HL-60 (cell line): ENCODE results near the gene SUFU.

Experiments
- DNase-seq, 2 experiments: peaks; one replicate each; pipeline ENCODE4 v3.0.0-alpha.2; 2010 to 2020; ENCODE audit warnings: low read depth in 1 of 2, low spot score in 1 of 2
- H3K27ac ChIP-seq: fragments of 250-450 bp; sonication (Bioruptor Pico); replicated peaks from 2 replicates; pipeline ENCODE4 v1.5.1; 2020; ENCODE audit warnings: mild to moderate bottlenecking, moderate library complexity
- H3K27me3 ChIP-seq: fragments of 250-450 bp; sonication (Bioruptor Pico); 2 replicates; pipeline ENCODE4 v1.5.1; 2021; ENCODE audit warnings: mild to moderate bottlenecking, moderate library complexity; ENCODE audit not compliant: insufficient read depth, poor library complexity, severe bottlenecking
- H3K4me3 ChIP-seq: replicated peaks from 2 replicates; pipeline ENCODE4 v1.5.1; 2011; ENCODE audit warnings: mild to moderate bottlenecking, control low read depth, low read length; ENCODE audit not compliant: insufficient read depth
- GABPA ChIP-seq: IDR thresholded peaks from 2 replicates; pipeline ENCODE4 v1.6.1; 2012; ENCODE audit warnings: low read depth
- POLR2AphosphoS5 ChIP-seq: IDR thresholded peaks from 2 replicates; pipeline ENCODE4 v1.6.1; 2012; ENCODE audit warnings: low read depth
- SPI1 ChIP-seq: IDR thresholded peaks from 2 replicates; pipeline ENCODE4 v1.6.1; 2012; ENCODE audit warnings: low read depth, mild to moderate bottlenecking, borderline replicate concordance
- TF ChIP-seq, protein P1 (sequence below): IDR thresholded peaks from 2 replicates; pipeline ENCODE4 v1.6.1; 2012; ENCODE audit warnings: low read depth; ENCODE audit not compliant: insufficient replicate concordance
- TF ChIP-seq, protein P2 (sequence below): IDR thresholded peaks from one replicate; pipeline ENCODE4 v1.5.1; 2011; ENCODE audit warnings: low read length, control low read depth, inconsistent platforms; ENCODE audit not compliant: insufficient read depth

The SUFU gene

DNA sequence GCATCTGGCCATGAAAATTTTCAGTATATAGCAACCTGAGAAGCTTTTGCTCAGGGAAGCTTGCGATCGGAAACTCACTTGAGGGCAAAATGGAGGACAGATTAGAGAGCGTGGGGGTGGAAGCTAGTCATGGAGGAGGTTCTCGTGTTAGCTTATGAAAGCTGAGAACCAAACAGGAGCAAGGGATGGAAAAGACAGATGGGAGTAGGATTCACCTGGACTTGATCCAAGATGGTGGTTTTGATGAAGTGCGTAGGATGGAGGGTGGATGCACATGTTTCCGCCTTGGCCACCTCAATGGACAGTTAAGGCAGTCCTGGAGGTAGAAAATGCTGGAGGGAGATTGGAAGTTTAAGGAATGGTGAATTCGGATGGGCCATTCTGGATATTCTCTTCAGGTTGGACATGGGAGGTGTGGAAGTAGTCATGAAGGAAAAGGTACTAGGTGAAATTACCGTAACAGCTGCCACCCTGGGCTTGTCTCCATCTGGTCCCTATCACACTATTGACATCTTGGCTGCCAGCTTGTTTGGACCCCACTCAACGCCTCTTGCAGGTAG, 46.1 kb upstream of the SUFU start:
- H3K27ac ChIP-seq, result no peak overlapping the region
- DNase-seq, result no peak

DNA sequence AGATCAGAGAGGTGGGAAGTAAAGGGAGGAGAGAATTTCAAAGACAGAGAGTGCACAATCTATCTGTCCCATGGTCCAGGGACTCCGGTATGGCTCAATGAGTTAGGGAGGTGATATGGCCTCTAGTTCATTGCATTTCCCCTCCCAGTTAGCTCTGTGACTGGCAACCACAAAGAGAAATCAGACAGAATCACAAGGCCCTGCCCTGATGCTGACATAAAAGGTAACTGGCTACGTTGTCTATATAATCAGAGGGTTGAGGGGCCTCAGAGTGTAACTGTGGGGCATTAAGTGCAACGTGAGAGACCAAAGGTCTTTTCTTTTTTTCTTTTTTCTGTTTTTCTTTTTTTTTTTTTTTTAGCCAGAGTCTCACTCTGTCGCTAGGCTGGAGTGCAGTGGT, 45.1 kb upstream of the SUFU start:
- H3K27ac ChIP-seq, result no peak overlapping the region
- no peak overlapping the region for H3K4me3 ChIP-seq
- no peak for DNase-seq
- H3K27me3 ChIP-seq, result no peaks in the 10 kb centered on the region
- TF ChIP-seq POLR2AphosphoS5, result no peak
- TF ChIP-seq, protein P1, sequence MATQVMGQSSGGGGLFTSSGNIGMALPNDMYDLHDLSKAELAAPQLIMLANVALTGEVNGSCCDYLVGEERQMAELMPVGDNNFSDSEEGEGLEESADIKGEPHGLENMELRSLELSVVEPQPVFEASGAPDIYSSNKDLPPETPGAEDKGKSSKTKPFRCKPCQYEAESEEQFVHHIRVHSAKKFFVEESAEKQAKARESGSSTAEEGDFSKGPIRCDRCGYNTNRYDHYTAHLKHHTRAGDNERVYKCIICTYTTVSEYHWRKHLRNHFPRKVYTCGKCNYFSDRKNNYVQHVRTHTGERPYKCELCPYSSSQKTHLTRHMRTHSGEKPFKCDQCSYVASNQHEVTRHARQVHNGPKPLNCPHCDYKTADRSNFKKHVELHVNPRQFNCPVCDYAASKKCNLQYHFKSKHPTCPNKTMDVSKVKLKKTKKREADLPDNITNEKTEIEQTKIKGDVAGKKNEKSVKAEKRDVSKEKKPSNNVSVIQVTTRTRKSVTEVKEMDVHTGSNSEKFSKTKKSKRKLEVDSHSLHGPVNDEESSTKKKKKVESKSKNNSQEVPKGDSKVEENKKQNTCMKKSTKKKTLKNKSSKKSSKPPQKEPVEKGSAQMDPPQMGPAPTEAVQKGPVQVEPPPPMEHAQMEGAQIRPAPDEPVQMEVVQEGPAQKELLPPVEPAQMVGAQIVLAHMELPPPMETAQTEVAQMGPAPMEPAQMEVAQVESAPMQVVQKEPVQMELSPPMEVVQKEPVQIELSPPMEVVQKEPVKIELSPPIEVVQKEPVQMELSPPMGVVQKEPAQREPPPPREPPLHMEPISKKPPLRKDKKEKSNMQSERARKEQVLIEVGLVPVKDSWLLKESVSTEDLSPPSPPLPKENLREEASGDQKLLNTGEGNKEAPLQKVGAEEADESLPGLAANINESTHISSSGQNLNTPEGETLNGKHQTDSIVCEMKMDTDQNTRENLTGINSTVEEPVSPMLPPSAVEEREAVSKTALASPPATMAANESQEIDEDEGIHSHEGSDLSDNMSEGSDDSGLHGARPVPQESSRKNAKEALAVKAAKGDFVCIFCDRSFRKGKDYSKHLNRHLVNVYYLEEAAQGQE, result no peak
- TF ChIP-seq, protein P2, sequence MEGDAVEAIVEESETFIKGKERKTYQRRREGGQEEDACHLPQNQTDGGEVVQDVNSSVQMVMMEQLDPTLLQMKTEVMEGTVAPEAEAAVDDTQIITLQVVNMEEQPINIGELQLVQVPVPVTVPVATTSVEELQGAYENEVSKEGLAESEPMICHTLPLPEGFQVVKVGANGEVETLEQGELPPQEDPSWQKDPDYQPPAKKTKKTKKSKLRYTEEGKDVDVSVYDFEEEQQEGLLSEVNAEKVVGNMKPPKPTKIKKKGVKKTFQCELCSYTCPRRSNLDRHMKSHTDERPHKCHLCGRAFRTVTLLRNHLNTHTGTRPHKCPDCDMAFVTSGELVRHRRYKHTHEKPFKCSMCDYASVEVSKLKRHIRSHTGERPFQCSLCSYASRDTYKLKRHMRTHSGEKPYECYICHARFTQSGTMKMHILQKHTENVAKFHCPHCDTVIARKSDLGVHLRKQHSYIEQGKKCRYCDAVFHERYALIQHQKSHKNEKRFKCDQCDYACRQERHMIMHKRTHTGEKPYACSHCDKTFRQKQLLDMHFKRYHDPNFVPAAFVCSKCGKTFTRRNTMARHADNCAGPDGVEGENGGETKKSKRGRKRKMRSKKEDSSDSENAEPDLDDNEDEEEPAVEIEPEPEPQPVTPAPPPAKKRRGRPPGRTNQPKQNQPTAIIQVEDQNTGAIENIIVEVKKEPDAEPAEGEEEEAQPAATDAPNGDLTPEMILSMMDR, result no peak
- TF ChIP-seq GABPA, result no peak
- no peak for TF ChIP-seq SPI1

More for the DNA sequence above, 46.1 kb upstream of the SUFU start:
- Histone ChIP-seq H3K4me3 (no peak overlapping the region), H3K27me3 (no peaks in the 10 kb centered on the region)
- TF ChIP-seq POLR2AphosphoS5, result no peak
- no peak for TF ChIP-seq GABPA
- TF ChIP-seq, protein P1, result no peak
- TF ChIP-seq, protein P2, result no peak
- no peak for TF ChIP-seq SPI1

DNA sequence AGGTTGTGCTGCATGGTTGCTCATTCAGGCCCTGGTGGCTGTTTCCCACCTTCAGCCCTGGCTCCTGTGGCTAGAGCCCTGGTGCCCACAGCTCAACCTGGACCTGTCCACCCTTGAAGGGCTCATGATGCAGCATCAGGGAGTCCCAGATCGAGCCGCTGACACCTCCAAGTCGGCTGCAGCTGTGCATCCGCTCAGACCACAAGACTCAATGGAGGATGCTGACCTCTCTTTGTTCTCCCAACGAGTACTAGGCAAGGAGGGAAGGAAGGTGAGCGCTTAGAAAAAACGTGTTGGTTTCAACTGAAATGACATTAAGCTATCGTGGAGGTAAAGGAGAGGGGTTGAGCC, 43.0 kb upstream of the SUFU start:
- Histone ChIP-seq H3K27me3 (no peaks in the 10 kb centered on the region), H3K27ac (no peak overlapping the region), H3K4me3 (peak overlapping the region; percentile 42; the same call in 1 of the 2 replicates)
- DNase-seq, result no peak
- TF ChIP-seq, protein P2, result no peak
- TF ChIP-seq SPI1, result no peak
- TF ChIP-seq, protein P1, result no peak
- TF ChIP-seq GABPA, result no peak
- no peak for TF ChIP-seq POLR2AphosphoS5
